Gastrocnemius medialis (tissue), 4 donors: ENCODE measurements around the gene ZNF860.

Experiments used
- POLR2A ChIP-seq, 2 donors: fragments of 450-650 bp; IDR thresholded peaks; one replicate each; pipeline ENCODE4 v1.6.1; 2017; ENCODE audit warnings: antibody characterized with exemption in 2 of 2, mild to moderate bottlenecking in 2 of 2, moderate library complexity in 2 of 2
- TF ChIP-seq, protein P1 (sequence below), 5 experiments: fragments of 450-650 bp in 3 of 5; fragments of 200-600 bp in 2 of 5; sonication (generic) in 2 of 5; IDR thresholded peaks in 4 of 5; conservative IDR thresholded peaks in 1 of 5; 1 replicate in 4 of 5; 2 replicates in 1 of 5; pipeline ENCODE4 v1.5.1; 2016 to 2019; ENCODE audit warnings: antibody characterized with exemption in 5 of 5, mild to moderate bottlenecking in 3 of 5, moderate library complexity in 3 of 5

DNA sequence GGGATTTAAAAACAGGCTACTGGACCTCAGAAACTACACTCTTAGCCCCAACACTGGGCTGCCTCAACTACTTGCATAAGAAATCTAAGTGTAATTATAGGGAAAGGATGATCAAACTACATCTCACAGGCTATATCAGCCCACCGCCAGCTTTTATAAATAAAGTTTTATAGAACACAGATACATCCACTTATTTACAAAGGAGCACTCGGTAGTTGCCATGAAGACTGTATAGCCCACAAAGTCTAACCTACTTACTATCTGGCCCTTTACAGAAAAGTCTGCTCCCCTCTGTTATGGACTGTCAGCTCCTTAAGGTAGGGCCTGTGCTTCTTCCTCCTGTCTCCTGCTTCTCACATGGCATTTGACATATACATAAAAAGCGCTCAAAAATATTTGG lies 9.9 kb upstream of the ZNF860 start:
- TF ChIP-seq, protein P1, sequence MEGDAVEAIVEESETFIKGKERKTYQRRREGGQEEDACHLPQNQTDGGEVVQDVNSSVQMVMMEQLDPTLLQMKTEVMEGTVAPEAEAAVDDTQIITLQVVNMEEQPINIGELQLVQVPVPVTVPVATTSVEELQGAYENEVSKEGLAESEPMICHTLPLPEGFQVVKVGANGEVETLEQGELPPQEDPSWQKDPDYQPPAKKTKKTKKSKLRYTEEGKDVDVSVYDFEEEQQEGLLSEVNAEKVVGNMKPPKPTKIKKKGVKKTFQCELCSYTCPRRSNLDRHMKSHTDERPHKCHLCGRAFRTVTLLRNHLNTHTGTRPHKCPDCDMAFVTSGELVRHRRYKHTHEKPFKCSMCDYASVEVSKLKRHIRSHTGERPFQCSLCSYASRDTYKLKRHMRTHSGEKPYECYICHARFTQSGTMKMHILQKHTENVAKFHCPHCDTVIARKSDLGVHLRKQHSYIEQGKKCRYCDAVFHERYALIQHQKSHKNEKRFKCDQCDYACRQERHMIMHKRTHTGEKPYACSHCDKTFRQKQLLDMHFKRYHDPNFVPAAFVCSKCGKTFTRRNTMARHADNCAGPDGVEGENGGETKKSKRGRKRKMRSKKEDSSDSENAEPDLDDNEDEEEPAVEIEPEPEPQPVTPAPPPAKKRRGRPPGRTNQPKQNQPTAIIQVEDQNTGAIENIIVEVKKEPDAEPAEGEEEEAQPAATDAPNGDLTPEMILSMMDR (IDR thresholded peaks at IDR 0.05 in 4 of 5, conservative IDR thresholded peaks at IDR 0.05 in 1 of 5), result no peak
- no peak for TF ChIP-seq POLR2A (IDR thresholded peaks at IDR 0.05)
